GM23248 (cell line): ENCODE measurements around the gene GRIP1. TPM values are rescaled to one million over a fixed set of nuclear protein-coding genes. Genes with fewer than 3 reads are reported as not detected.

ENCODE experiments used
- DNase-seq: peaks from one replicate; pipeline ENCODE4 v3.0.0-alpha.2; 2015
- H2AFZ ChIP-seq: fragments of 200-600 bp; sonication (generic); 2 replicates; pipeline ENCODE4 v1.6.1; 2016; ENCODE audit warnings: antibody characterized with exemption
- H3F3A ChIP-seq: fragments of 200-600 bp; sonication (generic); 2 replicates; pipeline ENCODE4 v1.6.1; 2016; ENCODE audit warnings: mild to moderate bottlenecking, antibody characterized with exemption, mixed run types; ENCODE audit not compliant: insufficient read depth
- H3K27ac ChIP-seq: fragments of 200-600 bp; sonication (generic); 2 replicates; pipeline ENCODE4 v1.5.1; 2016; ENCODE audit warnings: mild to moderate bottlenecking
- H3K27me3 ChIP-seq: fragments of 200-600 bp; sonication (generic); replicated peaks from 2 replicates; pipeline ENCODE4 v1.6.1; 2016; ENCODE audit warnings: mild to moderate bottlenecking; ENCODE audit not compliant: insufficient read depth
- H3K36me3 ChIP-seq: fragments of 200-600 bp; sonication (generic); 2 replicates; pipeline ENCODE4 v1.6.1; 2016; ENCODE audit warnings: low read depth, mild to moderate bottlenecking
- H3K4me1 ChIP-seq: fragments of 200-600 bp; sonication (generic); 2 replicates; pipeline ENCODE4 v1.6.1; 2016; ENCODE audit warnings: mild to moderate bottlenecking; ENCODE audit not compliant: insufficient read depth
- H3K4me2 ChIP-seq: fragments of 200-600 bp; sonication (generic); one replicate; pipeline ENCODE4 v1.6.1; 2016; ENCODE audit warnings: mild to moderate bottlenecking; ENCODE audit not compliant: unreplicated experiment
- H3K4me3 ChIP-seq: fragments of 200-600 bp; sonication (generic); 2 replicates; pipeline ENCODE4 v1.5.1; 2016; ENCODE audit warnings: mild to moderate bottlenecking
- H3K79me2 ChIP-seq: fragments of 200-600 bp; sonication (generic); 2 replicates; pipeline ENCODE4 v1.6.1; 2016; ENCODE audit warnings: mild to moderate bottlenecking; ENCODE audit not compliant: insufficient read depth
- H3K9ac ChIP-seq: fragments of 200-600 bp; sonication (generic); 2 replicates; pipeline ENCODE4 v1.6.1; 2016; ENCODE audit warnings: mild to moderate bottlenecking
- H3K9me2 ChIP-seq: fragments of 200-600 bp; sonication (generic); 2 replicates; pipeline ENCODE4 v1.6.1; 2016; ENCODE audit warnings: mixed run types, mild to moderate bottlenecking, moderate library complexity; ENCODE audit not compliant: insufficient read depth
- H3K9me3 ChIP-seq: fragments of 200-600 bp; sonication (generic); one replicate; pipeline ENCODE4 v1.6.1; 2017; ENCODE audit warnings: low read depth
- H4K20me1 ChIP-seq: fragments of 200-600 bp; sonication (generic); 2 replicates; pipeline ENCODE4 v1.6.0; 2016; ENCODE audit not compliant: insufficient read depth
- EZH2 ChIP-seq: fragments of 200-600 bp; sonication (generic); IDR thresholded peaks from 2 replicates; pipeline ENCODE4 v1.6.1; 2018; ENCODE audit warnings: antibody characterized with exemption, mild to moderate bottlenecking; ENCODE audit not compliant: insufficient read depth, poor library complexity, severe bottlenecking
- EZH2phosphoT487 ChIP-seq: fragments of 200-600 bp; sonication (generic); IDR thresholded peaks from 2 replicates; pipeline ENCODE4 v1.6.1; 2018; ENCODE audit warnings: antibody characterized with exemption, moderate library complexity, mild to moderate bottlenecking, low read depth; ENCODE audit not compliant: insufficient read depth
- WGBS, 2 experiments: methylation state at CpG; one replicate each; pipeline ENCODE4 v1.1.6; 2015 to 2017; ENCODE audit warnings: low lambda C conversion rate in 2 of 2, low coverage in 1 of 2; ENCODE audit errors: missing lambda C conversion rate in 2 of 2; 5-methylcytosine and 5-hydroxymethylcytosine counted together
- in situ Hi-C: fragments of 300-500 bp; cut with MboI; formaldehyde crosslinking; loops from 2 replicates; pipeline ENCODE4 v1.15.0; 2020
- polyA plus RNA-seq: library from polyadenylated mRNA; unstranded; fragments of >200 nt; fragmentation: Nextera tagmentation; extraction: Ambion mirVana; gene quantifications from 2 replicates; pipeline ENCODE4 v1.2.1, GENCODE V29; 2016
- total RNA-seq: library from RNA; depleted of rRNA; stranded (reverse); fragments of >200 nt; shearing (Covaris generic); gene quantifications from 2 replicates; pipeline ENCODE4 v1.2.3, GENCODE V29; 2014

Gene GRIP1
- total and polyA plus RNA-seq, 2 experiments from 2014 or later: not detected

DNA sequence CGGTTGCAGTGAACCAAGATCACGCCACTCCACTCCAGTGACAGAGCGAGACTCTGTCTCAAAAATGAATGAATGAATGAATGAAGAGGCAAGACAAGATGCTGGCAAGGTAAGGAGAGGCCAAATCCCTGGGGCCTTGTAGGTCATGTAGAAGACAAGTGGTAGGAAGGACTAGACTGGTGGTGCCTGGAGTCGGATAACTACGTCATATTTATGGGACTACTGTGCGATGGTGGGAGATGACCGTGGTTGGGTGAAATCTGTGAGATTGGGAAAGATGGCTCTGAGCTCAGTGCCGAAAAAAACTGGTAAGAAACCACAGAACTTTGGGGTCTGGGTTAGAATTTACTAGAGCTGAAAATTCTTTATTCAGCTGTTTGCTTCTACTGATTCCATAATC, 326.0 kb downstream of the GRIP1 start:
- no peaks in the 10 kb centered on the region for H4K20me1 ChIP-seq
- H3K27ac ChIP-seq: no peak overlapping the region
- DNase-seq: no peak
- no peaks in the 10 kb centered on the region for H3K4me1 ChIP-seq
- H3K9ac ChIP-seq: no peak overlapping the region
- H3K4me3 ChIP-seq: no peak overlapping the region
- H3F3A ChIP-seq: no peaks in the 10 kb centered on the region
- no peak overlapping the region for H2AFZ ChIP-seq
- TF ChIP-seq EZH2 (no peak), EZH2phosphoT487 (no peak)
- no peaks in the 10 kb centered on the region for H3K9me2 ChIP-seq
- WGBS, 2 experiments: 90 to 91% methylated on average over 8 of the region's 8 CpGs
- no peaks in the 10 kb centered on the region for H3K79me2 ChIP-seq
- no peak overlapping the region for H3K4me2 ChIP-seq
- no peaks in the 10 kb centered on the region for H3K36me3 ChIP-seq
- in situ Hi-C loops: no loop called here
- H3K27me3 ChIP-seq: no peaks in the 10 kb centered on the region
- no peaks in the 10 kb centered on the region for H3K9me3 ChIP-seq

DNA sequence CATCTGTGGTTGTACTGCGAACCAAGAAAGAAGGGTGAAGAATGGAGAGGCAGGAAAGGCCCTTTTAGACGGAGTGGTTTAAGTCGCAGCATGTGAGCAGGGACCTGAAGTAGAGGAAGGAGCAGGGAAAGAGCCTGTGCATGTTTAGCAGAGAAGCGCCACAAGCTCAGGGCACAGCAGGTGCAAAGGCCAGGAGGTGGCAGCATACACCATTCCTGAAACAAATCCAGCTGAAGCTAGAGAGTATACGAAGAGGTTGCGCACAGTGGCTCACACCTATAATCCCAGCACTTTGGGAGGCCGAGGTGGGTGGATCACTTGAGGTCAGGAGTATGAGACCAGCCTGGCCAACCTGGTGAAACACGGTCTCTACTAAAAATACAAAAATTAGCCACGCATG, 326.7 kb downstream of the GRIP1 start:
- in situ Hi-C loops: no loop called here
- Histone ChIP-seq H3K27me3 (no peaks in the 10 kb centered on the region), H4K20me1 (no peaks in the 10 kb centered on the region), H3K9me3 (peaks cover 3% of the 10 kb centered on the region), H3K9ac (no peak overlapping the region), H3K79me2 (no peaks in the 10 kb centered on the region), H2AFZ (no peak overlapping the region), H3K27ac (no peak overlapping the region), H3K36me3 (no peaks in the 10 kb centered on the region), H3K4me1 (no peaks in the 10 kb centered on the region), H3K4me3 (no peak overlapping the region), H3K4me2 (no peak overlapping the region), H3F3A (no peaks in the 10 kb centered on the region), H3K9me2 (no peaks in the 10 kb centered on the region)
- TF ChIP-seq EZH2 (no peak), EZH2phosphoT487 (no peak)
- 75 to 77% methylated on average over 9 of the region's 9 CpGs for WGBS, 2 experiments
- DNase-seq: peak; percentile 33

DNA sequence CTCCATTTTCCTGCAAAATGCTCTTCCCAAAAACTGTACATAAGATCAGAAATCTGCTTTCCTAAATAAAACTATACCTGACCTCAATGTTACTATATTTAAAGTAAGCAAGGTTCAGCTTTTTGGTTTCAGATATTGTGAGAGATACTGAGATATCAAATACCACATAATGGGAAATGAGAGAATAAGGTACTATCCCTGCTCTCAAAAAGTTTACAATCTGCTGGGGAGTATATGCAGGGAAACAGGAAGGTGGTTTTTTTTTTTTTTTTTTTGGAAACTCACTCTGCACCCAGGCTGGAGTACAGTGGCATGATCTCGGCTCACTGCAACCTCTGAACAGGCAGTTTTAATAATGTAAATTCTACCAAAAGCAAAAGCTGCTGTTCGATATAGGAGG, 327.6 kb downstream of the GRIP1 start:
- H3K9me2 ChIP-seq: no peaks in the 10 kb centered on the region
- H3K9me3 ChIP-seq: peaks cover 3% of the 10 kb centered on the region
- no peaks in the 10 kb centered on the region for H3K27me3 ChIP-seq
- H3K9ac ChIP-seq: no peak overlapping the region
- no peaks in the 10 kb centered on the region for H3F3A ChIP-seq
- no peak overlapping the region for H3K27ac ChIP-seq
- no peaks in the 10 kb centered on the region for H3K79me2 ChIP-seq
- H3K4me3 ChIP-seq: no peak overlapping the region
- H3K36me3 ChIP-seq: no peaks in the 10 kb centered on the region
- no peak for DNase-seq
- H3K4me1 ChIP-seq: no peaks in the 10 kb centered on the region
- no peak overlapping the region for H3K4me2 ChIP-seq
- no peak for TF ChIP-seq EZH2
- no peak for TF ChIP-seq EZH2phosphoT487
- 72 to 88% methylated on average over 2 of the region's 2 CpGs for WGBS, 2 experiments
- in situ Hi-C loops: no loop called here
- H4K20me1 ChIP-seq: no peaks in the 10 kb centered on the region
- H2AFZ ChIP-seq: no peak overlapping the region

DNA sequence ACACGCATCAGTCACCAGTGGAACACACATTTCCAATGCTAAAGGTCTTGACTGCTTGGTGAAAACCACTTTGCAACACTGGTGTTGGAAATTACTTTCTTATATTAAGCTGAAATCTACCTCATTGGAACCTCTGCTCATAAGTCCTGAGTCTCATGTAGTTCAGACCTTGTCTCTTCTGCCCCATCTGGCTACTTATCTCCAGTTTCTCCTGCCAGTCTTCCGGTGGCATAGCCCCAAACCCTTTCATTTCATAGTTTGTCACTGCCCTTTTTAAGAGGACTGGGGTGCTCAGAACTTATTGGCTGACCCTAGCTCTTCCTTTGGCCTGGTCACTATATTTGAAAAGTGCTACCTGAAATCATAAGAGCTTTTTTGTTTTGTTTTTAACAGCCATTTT, 332.9 kb downstream of the GRIP1 start:
- in situ Hi-C loops: no loop called here
- no peaks in the 10 kb centered on the region for H3F3A ChIP-seq
- H3K9me2 ChIP-seq: no peaks in the 10 kb centered on the region
- no peak overlapping the region for H3K4me2 ChIP-seq
- no peaks in the 10 kb centered on the region for H3K27me3 ChIP-seq
- peaks cover 3% of the 10 kb centered on the region for H3K9me3 ChIP-seq
- no peak overlapping the region for H2AFZ ChIP-seq
- H3K9ac ChIP-seq: no peak overlapping the region
- H4K20me1 ChIP-seq: no peaks in the 10 kb centered on the region
- no peak for DNase-seq
- no peaks in the 10 kb centered on the region for H3K4me1 ChIP-seq
- 92 to 98% methylated on average over 2 of the region's 2 CpGs for WGBS, 2 experiments
- no peak overlapping the region for H3K27ac ChIP-seq
- no peak for TF ChIP-seq EZH2
- H3K4me3 ChIP-seq: no peak overlapping the region
- no peaks in the 10 kb centered on the region for H3K79me2 ChIP-seq
- no peaks in the 10 kb centered on the region for H3K36me3 ChIP-seq

DNA sequence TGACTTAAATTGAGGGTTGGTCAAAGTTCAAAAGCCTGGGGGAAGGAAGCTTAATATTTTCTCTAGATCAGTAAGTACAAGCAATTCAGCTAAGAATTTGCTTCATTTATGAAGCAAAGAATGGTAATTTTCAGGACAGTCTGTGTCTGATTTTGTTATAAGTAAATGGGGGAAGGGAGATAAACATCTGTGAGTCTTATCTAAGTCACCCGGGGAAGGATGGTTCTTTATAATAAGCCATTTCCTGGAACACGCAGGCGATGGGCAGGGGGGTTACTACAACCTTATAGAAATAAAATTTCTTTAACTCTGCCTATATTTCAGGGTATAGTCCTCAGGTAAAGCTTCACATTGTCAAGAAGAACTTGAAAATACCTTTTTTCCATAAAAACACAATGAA, 333.7 kb downstream of the GRIP1 start:
- no peaks in the 10 kb centered on the region for H3K9me2 ChIP-seq
- H3K27me3 ChIP-seq: no peaks in the 10 kb centered on the region
- H3K79me2 ChIP-seq: no peaks in the 10 kb centered on the region
- no peak overlapping the region for H2AFZ ChIP-seq
- peaks cover 3% of the 10 kb centered on the region for H3K9me3 ChIP-seq
- no peak overlapping the region for H3K4me3 ChIP-seq
- no peaks in the 10 kb centered on the region for H3K4me1 ChIP-seq
- H4K20me1 ChIP-seq: no peaks in the 10 kb centered on the region
- H3K27ac ChIP-seq: no peak overlapping the region
- no peak overlapping the region for H3K9ac ChIP-seq
- no peak for TF ChIP-seq EZH2phosphoT487
- TF ChIP-seq EZH2: no peak
- no peaks in the 10 kb centered on the region for H3F3A ChIP-seq
- in situ Hi-C loops: no loop called here
- no peak overlapping the region for H3K4me2 ChIP-seq
- 67 to 77% methylated on average over 3 of the region's 3 CpGs for WGBS, 2 experiments
- no peaks in the 10 kb centered on the region for H3K36me3 ChIP-seq
- DNase-seq: no peak
